ENCODE results near the gene MAGEA4.

- TF ChIP-seq CTCF (IDR thresholded peaks at IDR 0.05 in 4 of 5, conservative IDR thresholded peaks at IDR 0.05 in 1 of 5), result no peak
- no peak for TF ChIP-seq POLR2A (IDR thresholded peaks at IDR 0.05)
Measured at GRCh38 chrX:151875270-151876026, 37.2 kb upstream of the MAGEA4 start.

Data from gastrocnemius medialis (tissue), 4 donors.